Activated gamma-delta T cell treated with anti-CD3 and anti-CD28 coated beads, Interleukin-2, amount 50 U/mL, for 16 hours (primary cell): ENCODE measurements around the gene COL18A1.
"Not testable (repeated sequence)": the region's sequence is repeated elsewhere in the genome, so short reads cannot be mapped to it uniquely, and the experiment has no call there.

Experiments used
- DNase-seq: peaks from one replicate; pipeline ENCODE4 v3.0.0-alpha.2; 2020; ENCODE audit warnings: low read depth

The COL18A1 gene

DNA sequence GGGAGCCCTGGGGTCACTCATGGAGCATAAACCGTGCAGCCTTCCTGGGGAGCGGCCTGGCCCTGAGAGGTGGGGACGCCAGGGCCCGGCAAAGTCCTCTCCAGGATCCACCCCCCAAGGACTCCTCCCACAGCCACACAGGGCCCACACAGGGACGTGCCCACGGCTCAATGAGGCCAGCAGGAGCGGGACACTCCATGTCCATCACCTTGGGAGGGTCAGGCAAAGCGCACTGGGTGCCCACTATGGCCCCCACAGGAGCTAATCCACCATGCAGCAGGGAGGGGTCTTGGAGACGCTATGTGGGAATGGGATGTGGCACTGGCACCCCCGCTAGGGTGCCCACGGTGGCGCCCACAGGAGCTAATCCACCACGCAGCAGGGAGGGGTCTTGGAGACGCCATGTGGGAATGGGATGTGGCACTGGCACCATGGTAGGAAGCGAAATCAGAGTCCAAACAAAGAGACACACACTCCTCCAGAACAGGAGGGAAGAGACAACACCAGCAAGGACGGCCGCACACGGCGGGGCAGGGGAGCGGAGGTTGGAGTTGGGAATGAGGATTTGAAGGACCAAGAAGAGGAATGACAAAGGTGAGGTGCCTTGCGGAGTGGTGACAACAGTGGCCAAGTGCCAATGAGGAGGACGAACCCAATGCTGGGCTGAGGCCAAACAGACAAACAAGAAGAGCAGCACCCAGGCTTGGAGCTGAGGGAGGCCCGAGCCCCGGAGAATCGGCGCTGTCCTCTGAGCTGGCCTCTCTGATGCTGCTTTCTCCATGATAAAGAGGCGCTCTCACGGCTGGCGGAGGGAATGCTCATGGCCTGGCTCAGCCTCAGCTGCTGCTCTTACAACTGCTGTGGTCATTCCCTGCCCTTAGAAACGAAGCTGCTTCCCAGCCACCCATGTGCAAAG, 155.4 kb downstream of the COL18A1 start:
- DNase-seq = no peak

DNA sequence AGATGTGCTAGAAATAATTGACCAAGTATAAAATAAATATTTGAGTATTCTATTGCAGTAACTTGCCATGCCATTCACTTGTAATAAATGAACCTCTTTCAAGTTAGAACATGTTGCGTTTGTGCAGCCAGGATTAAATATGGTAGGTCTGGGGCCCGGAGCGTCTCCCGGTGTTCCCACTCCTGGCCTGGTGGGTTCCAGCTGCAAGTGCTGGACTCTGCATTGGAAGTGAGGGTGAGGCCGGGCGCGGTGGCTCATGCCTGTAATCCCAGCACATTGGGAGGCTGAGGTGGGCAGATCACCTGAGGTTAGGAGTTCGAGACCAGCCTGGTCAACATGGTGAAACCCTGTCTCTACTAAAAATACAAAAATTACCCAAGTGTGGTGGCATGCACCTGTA, 156.3 kb downstream of the COL18A1 start:
- DNase-seq = not testable (repeated sequence)

DNA sequence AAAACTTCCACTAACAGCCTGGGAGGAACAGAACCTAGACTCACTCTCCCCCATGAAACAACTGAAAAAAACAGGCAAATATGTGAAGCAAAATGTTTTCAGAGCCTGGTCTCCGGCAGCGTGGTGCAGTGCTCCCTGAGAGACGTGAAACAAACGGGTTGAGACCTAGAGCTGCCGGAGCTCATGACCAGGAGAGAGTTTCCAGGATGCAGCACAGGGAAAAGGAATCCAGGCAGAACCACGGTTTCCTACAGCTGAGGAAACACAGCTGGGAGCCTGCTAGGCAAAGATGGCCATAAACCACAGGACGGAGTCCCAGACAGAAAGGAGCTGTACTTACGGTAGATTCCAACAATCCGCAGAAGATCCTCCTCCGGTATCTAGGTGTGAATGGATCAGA, 157.4 kb downstream of the COL18A1 start:
- DNase-seq = no peak

DNA sequence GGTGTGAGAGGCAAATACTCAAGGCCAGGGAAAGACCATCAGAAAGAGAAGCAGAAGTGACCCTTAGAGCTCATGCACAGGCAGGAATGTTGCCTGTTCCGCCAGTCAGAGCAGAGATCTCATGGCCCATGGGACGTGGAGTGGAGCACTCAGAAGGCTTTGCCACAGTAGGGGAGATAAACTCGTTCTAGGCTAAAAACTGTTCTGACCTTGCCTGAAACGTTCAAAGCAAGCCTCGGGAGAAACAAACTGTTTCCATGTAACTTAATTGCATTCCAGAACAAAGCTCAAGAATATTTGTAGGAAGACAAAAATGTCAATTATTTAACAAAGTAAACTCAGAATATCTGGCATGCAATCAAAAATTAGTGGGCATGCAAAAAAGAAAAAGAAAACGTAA, 158.0 kb downstream of the COL18A1 start:
- DNase-seq = no peak
